ENCODE results near the gene KRT37.

Gene KRT37

GRCh38 chr17:41393294-41393693, 31.1 kb downstream of the KRT37 start:
- no peak overlapping the region for H3K27ac ChIP-seq
- H3K4me3 ChIP-seq (IDR thresholded peaks at IDR 0.05; ENCODE audit: insufficient read depth, low read depth, low read length) = no peak overlapping the region
- H3K36me3 ChIP-seq (ENCODE audit: insufficient read depth) = no peaks in the 10 kb centered on the region
- no peaks in the 10 kb centered on the region for H3K4me1 ChIP-seq (ENCODE audit: low read depth, poor library complexity, severe bottlenecking)
- H2AFZ ChIP-seq (ENCODE audit: low read depth) = no peak overlapping the region
- H4K20me1 ChIP-seq (ENCODE audit: insufficient read depth) = no peaks in the 10 kb centered on the region
- no peak overlapping the region for H3K9ac ChIP-seq
- H3K4me2 ChIP-seq = no peak overlapping the region
- H3K27me3 ChIP-seq (ENCODE audit: insufficient read depth, low read depth) = no peaks in the 10 kb centered on the region
- TF ChIP-seq CTCF (conservative IDR thresholded peaks at IDR 0.05; ENCODE audit: low read depth, low read length) = no peak
- no peaks in the 10 kb centered on the region for H3K79me2 ChIP-seq (ENCODE audit: insufficient read depth, low read depth)

- H3K27ac ChIP-seq = no peak overlapping the region
- H3K4me2 ChIP-seq = no peak overlapping the region
- H3K27me3 ChIP-seq (ENCODE audit: insufficient read depth, low read depth) = no peaks in the 10 kb centered on the region
- TF ChIP-seq CTCF (conservative IDR thresholded peaks at IDR 0.05; ENCODE audit: low read depth, low read length) = no peak
- no peaks in the 10 kb centered on the region for H4K20me1 ChIP-seq (ENCODE audit: insufficient read depth)
- H3K4me1 ChIP-seq (ENCODE audit: low read depth, poor library complexity, severe bottlenecking) = no peaks in the 10 kb centered on the region
- no peaks in the 10 kb centered on the region for H3K36me3 ChIP-seq (ENCODE audit: insufficient read depth)
- H2AFZ ChIP-seq (ENCODE audit: low read depth) = no peak overlapping the region
- no peak overlapping the region for H3K9ac ChIP-seq
- H3K79me2 ChIP-seq (ENCODE audit: insufficient read depth, low read depth) = no peaks in the 10 kb centered on the region
- no peak overlapping the region for H3K4me3 ChIP-seq (IDR thresholded peaks at IDR 0.05; ENCODE audit: insufficient read depth, low read depth, low read length)
Measured at GRCh38 chr17:41392278-41392677, 32.1 kb downstream of the KRT37 start.

- Histone ChIP-seq H3K36me3 (ENCODE audit: insufficient read depth) (no peaks in the 10 kb centered on the region), H3K27ac (no peak overlapping the region), H4K20me1 (ENCODE audit: insufficient read depth) (no peaks in the 10 kb centered on the region), H3K79me2 (ENCODE audit: insufficient read depth, low read depth) (no peaks in the 10 kb centered on the region), H3K27me3 (ENCODE audit: insufficient read depth, low read depth) (no peaks in the 10 kb centered on the region), H3K9ac (no peak overlapping the region), H2AFZ (ENCODE audit: low read depth) (no peak overlapping the region), H3K4me2 (no peak overlapping the region), H3K4me3 (IDR thresholded peaks at IDR 0.05; ENCODE audit: insufficient read depth, low read depth, low read length) (no peak overlapping the region), H3K4me1 (ENCODE audit: low read depth, poor library complexity, severe bottlenecking) (no peaks in the 10 kb centered on the region)
- TF ChIP-seq CTCF (conservative IDR thresholded peaks at IDR 0.05; ENCODE audit: low read depth, low read length) = no peak
Measured at GRCh38 chr17:41391535-41391934, 32.9 kb downstream of the KRT37 start.

GRCh38 chr17:41390411-41390938, 33.9 kb downstream of the KRT37 start:
- H3K9ac ChIP-seq = no peak overlapping the region
- H3K27ac ChIP-seq = no peak overlapping the region
- H2AFZ ChIP-seq (ENCODE audit: low read depth) = no peak overlapping the region
- H4K20me1 ChIP-seq (ENCODE audit: insufficient read depth) = no peaks in the 10 kb centered on the region
- H3K36me3 ChIP-seq (ENCODE audit: insufficient read depth) = no peaks in the 10 kb centered on the region
- no peaks in the 10 kb centered on the region for H3K4me1 ChIP-seq (ENCODE audit: low read depth, poor library complexity, severe bottlenecking)
- TF ChIP-seq CTCF (conservative IDR thresholded peaks at IDR 0.05; ENCODE audit: low read depth, low read length) = no peak
- no peak overlapping the region for H3K4me2 ChIP-seq
- no peaks in the 10 kb centered on the region for H3K27me3 ChIP-seq (ENCODE audit: insufficient read depth, low read depth)
- H3K4me3 ChIP-seq (IDR thresholded peaks at IDR 0.05; ENCODE audit: insufficient read depth, low read depth, low read length) = no peak overlapping the region
- H3K79me2 ChIP-seq (ENCODE audit: insufficient read depth, low read depth) = no peaks in the 10 kb centered on the region
